ENCODE measurements around the gene PITPNM3. TPM values are rescaled to one million over a fixed set of nuclear protein-coding genes. Genes with fewer than 3 reads are reported as not detected.

PITPNM3 gene
- total and polyA plus RNA-seq, 2 experiments from 2014 or later: 1.0 to 1.5 TPM

- TF ChIP-seq ZNF462 (CRISPR knock-in tag; IDR thresholded peaks at IDR 0.05): no peak
These were observed 80.9 kb downstream of the PITPNM3 start (continued) for GRCh38 chr17:6475411-6475810.

GRCh38 chr17:6474906-6475305 is 81.4 kb downstream of the PITPNM3 start:
- Histone ChIP-seq H4K20me1 (replicated peaks; ENCODE audit: insufficient read depth) (no peaks in the 10 kb centered on the region), H3K4me1 (ENCODE audit: insufficient read depth) (no peaks in the 10 kb centered on the region), H3K4me3 (no peak overlapping the region), H3K4me2 (no peak overlapping the region), H2AFZ (no peak overlapping the region; the same call in 1 of the 2 replicates), H3K79me2 (replicated peaks; ENCODE audit: insufficient read depth) (no peaks in the 10 kb centered on the region), H3K27ac (ENCODE audit: low read depth) (no peak overlapping the region), H3K9me2 (ENCODE audit: insufficient read depth) (no peaks in the 10 kb centered on the region), H3K27me3 (ENCODE audit: insufficient read depth) (no peaks in the 10 kb centered on the region), H3K36me3 (ENCODE audit: insufficient read depth) (no peaks in the 10 kb centered on the region), H3F3A (replicated peaks; ENCODE audit: low read depth) (no peaks in the 10 kb centered on the region)
- no peak overlapping the region for H3K4me3 Mint-ChIP-seq
- no peaks in the 10 kb centered on the region; the same call in 2 of the 3 replicates for H3K9me3 Mint-ChIP-seq
- ATAC-seq: no peak
- DNase-seq (ENCODE audit: low spot score): no peak
- H3K27me3 Mint-ChIP-seq (ENCODE audit: insufficient read depth, low read depth, poor library complexity): peaks cover 14% of the 10 kb centered on the region
- H3K4me1 Mint-ChIP-seq: peaks cover 30% of the 10 kb centered on the region
- H3K27ac Mint-ChIP-seq: no peak overlapping the region
- no peaks in the 10 kb centered on the region for H3K36me3 Mint-ChIP-seq (ENCODE audit: low read depth)
- TF ChIP-seq ZNF331 (CRISPR knock-in tag; IDR thresholded peaks at IDR 0.05; ENCODE audit: low read depth) (no peak), POLR2AphosphoS5 (IDR thresholded peaks at IDR 0.05; ENCODE audit: low read depth) (no peak), CREB1 (CRISPR knock-in tag; IDR thresholded peaks at IDR 0.05; ENCODE audit: low read depth) (no peak), CTCF (conservative IDR thresholded peaks at IDR 0.05; ENCODE audit: low read depth in 2 of 2) (no peak), STAT1 (IDR thresholded peaks at IDR 0.05; ENCODE audit: unreplicated experiment) (no peak), NANOG (IDR thresholded peaks at IDR 0.05; ENCODE audit: borderline replicate concordance) (no peak), ZNF462 (CRISPR knock-in tag; IDR thresholded peaks at IDR 0.05) (no peak), EZH2 (IDR thresholded peaks at IDR 0.05; ENCODE audit: low read depth, unreplicated experiment) (no peak)
